ENCODE results near the gene NF1. TPM values are rescaled to one million over a fixed set of nuclear protein-coding genes. Genes with fewer than 3 reads are reported as not detected.

Gene NF1
- polyA plus RNA-seq, 2 of the 4 experiments (the other 2 are of a cell fraction), result 15.9 to 73.2 TPM

DNA sequence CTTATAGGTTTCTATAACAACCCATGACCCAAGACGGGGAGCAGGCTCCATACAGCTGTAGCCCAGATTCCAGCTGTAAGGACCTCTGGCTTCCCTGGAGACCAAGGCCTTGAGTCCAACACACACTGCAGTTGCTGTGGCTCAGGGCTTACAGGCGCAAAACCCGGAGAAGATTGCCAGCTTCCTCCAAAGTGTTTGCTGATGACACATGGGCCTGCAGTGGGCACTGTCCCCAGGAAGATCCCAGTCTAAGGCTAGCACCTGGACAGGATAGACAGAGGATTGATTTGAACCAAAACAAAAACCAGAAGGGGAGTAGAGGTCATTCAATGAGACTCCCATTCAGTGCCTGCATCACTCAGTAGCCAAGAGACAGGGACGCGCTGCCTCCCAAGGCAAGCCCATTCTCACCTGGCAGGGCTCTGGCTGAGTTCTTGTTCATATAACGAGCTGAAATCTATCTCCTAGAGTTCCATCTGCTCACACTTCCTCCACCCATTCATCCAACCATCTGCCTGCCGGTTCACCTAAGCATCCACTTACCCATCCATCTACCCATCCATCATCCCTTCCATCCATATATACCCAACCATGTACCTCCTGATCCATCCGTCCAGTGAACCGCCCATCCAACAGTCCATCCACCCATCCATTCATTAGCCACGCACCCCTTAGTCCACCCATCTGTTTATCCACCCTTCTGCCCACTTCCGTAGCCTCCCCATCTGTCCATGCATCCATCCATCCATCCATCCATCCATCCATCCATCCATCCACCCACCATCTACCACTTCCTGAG lies 306.9 kb downstream of the NF1 start:
- TF ChIP-seq, protein P1, sequence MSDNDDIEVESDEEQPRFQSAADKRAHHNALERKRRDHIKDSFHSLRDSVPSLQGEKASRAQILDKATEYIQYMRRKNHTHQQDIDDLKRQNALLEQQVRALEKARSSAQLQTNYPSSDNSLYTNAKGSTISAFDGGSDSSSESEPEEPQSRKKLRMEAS (IDR thresholded peaks at IDR 0.05), result no peak
- TF ChIP-seq FOSB (CRISPR knock-in tag; IDR thresholded peaks at IDR 0.05), result no peak
- no peak for TF ChIP-seq ZSCAN20 (CRISPR knock-in tag; IDR thresholded peaks at IDR 0.05)
- TF ChIP-seq, protein P2, sequence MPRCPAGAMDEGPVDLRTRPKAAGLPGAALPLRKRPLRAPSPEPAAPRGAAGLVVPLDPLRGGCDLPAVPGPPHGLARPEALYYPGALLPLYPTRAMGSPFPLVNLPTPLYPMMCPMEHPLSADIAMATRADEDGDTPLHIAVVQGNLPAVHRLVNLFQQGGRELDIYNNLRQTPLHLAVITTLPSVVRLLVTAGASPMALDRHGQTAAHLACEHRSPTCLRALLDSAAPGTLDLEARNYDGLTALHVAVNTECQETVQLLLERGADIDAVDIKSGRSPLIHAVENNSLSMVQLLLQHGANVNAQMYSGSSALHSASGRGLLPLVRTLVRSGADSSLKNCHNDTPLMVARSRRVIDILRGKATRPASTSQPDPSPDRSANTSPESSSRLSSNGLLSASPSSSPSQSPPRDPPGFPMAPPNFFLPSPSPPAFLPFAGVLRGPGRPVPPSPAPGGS (IDR thresholded peaks at IDR 0.05), result no peak
- TF ChIP-seq, protein P3, sequence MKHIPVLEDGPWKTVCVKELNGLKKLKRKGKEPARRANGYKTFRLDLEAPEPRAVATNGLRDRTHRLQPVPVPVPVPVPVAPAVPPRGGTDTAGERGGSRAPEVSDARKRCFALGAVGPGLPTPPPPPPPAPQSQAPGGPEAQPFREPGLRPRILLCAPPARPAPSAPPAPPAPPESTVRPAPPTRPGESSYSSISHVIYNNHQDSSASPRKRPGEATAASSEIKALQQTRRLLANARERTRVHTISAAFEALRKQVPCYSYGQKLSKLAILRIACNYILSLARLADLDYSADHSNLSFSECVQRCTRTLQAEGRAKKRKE (CRISPR knock-in tag; IDR thresholded peaks at IDR 0.05; ENCODE audit: low read depth), result no peak
- no peak for TF ChIP-seq JUN (IDR thresholded peaks at IDR 0.05)
- TF ChIP-seq, protein P4, sequence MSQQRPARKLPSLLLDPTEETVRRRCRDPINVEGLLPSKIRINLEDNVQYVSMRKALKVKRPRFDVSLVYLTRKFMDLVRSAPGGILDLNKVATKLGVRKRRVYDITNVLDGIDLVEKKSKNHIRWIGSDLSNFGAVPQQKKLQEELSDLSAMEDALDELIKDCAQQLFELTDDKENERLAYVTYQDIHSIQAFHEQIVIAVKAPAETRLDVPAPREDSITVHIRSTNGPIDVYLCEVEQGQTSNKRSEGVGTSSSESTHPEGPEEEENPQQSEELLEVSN (IDR thresholded peaks at IDR 0.05; ENCODE audit: borderline replicate concordance, low read depth), result no peak
- TF ChIP-seq HEYL (CRISPR knock-in tag; IDR thresholded peaks at IDR 0.05), result no peak
- no peak for TF ChIP-seq HOXA7 (CRISPR knock-in tag; IDR thresholded peaks at IDR 0.05)
- H3K9me3 ChIP-seq, result no peaks in the 10 kb centered on the region
- WGBS (ENCODE audit: missing lambda C conversion rate), result 64% methylated on average over 11 of the region's 11 CpGs
- H3K4me3 ChIP-seq, result no peak overlapping the region
- no peak for FAIRE-seq
- CTCF ChIA-PET, result interaction anchor here (0.8 to 2.3 kb wide), 7 partner anchors 12 to 185 kb away, joined by 3 to 14 read pairs (median 3); no protein-coding TSS in a partner anchor
- no peaks in the 10 kb centered on the region for H3K4me1 ChIP-seq
- POLR2A ChIA-PET, result no interaction called here
- ATAC-seq, result peak in 1 of 2 experiments; percentile 5; a peak in 1 of 6 replicates
- H3K4me2 ChIP-seq, result no peak overlapping the region
- no peak for DNase-seq (ENCODE audit: low read depth in 1 of 2, low spot score in 1 of 2)
- H3K27ac ChIP-seq, result no peak overlapping the region

DNA sequence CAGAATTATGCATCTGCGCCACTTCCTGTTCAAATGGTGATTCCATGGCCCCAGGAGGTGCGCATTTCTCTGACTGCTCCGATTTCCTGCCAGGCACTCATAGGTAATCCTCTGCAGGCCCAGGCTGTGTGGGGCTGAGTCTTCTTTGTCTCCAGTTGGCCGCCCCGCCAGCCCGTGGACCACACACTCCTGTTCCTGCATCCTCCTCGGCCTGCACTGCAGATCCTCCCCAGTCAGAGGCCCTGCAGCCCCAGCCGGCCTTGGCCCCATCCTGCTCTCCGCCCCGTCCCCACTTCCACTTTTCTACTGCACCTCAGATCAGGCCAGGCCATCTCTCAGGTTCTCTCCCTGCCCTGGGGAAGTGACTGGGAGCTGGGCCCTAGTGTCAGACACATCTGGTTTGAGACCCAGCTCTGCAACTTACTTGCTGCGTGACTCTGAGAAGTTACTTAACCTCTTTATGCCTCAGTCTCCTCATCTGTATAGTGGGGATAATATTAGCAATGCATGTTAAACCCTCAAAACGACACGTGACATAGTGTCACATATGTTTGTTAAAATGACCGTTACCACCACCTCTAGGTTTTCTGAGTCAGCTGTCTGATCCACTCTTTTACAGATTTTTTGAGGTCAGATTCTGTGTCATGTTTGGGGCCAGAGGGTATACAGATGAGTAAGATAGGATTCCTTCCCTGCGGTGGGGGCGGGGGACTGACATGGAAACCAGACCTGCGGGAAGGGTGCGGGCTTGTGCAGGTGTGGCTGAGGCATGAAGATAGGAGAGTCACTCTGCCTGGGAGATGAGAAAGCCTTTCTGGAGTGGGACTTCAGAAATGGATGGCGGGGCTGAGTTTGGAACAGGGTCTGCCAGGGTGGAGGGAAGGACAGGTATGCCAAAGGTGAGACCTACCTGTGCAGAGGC lies 309.5 kb downstream of the NF1 start:
- no peak overlapping the region for H3K4me3 ChIP-seq
- ChIA-PET POLR2A (no interaction called here), CTCF (interaction anchor here (0.6 to 2.2 kb wide), 5 partner anchors 25 to 121 kb away, joined by 3 to 8 read pairs (median 4); no protein-coding TSS in a partner anchor)
- no peak for TF ChIP-seq MAFK (IDR thresholded peaks at IDR 0.05; ENCODE audit: partially characterized antibody)
- TF ChIP-seq FOSL2 (IDR thresholded peaks at IDR 0.05), result no peak
- no peak for TF ChIP-seq FOSL2 (CRISPR knock-in tag; IDR thresholded peaks at IDR 0.05)
- TF ChIP-seq, protein P5, sequence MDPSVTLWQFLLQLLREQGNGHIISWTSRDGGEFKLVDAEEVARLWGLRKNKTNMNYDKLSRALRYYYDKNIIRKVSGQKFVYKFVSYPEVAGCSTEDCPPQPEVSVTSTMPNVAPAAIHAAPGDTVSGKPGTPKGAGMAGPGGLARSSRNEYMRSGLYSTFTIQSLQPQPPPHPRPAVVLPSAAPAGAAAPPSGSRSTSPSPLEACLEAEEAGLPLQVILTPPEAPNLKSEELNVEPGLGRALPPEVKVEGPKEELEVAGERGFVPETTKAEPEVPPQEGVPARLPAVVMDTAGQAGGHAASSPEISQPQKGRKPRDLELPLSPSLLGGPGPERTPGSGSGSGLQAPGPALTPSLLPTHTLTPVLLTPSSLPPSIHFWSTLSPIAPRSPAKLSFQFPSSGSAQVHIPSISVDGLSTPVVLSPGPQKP (IDR thresholded peaks at IDR 0.05; ENCODE audit: low read depth, low read length), result no peak
- no peak for TF ChIP-seq KDM1A (IDR thresholded peaks at IDR 0.05; ENCODE audit: low read depth)
- TF ChIP-seq, protein P4 (IDR thresholded peaks at IDR 0.05; ENCODE audit: borderline replicate concordance, low read depth), result no peak
- ATAC-seq (no peak; a peak in 1 of 6 replicates), DNase-seq (ENCODE audit: low read depth in 1 of 2, low spot score in 1 of 2) (no peak), FAIRE-seq (no peak)
- no peak overlapping the region for H3K4me2 ChIP-seq
- H3K9me3 ChIP-seq, result no peaks in the 10 kb centered on the region
- 74% methylated on average over 19 of the region's 19 CpGs for WGBS (ENCODE audit: missing lambda C conversion rate)
- no peaks in the 10 kb centered on the region for H3K4me1 ChIP-seq
- H3K27ac ChIP-seq, result no peak overlapping the region
